AG09319 (cell line): ENCODE data around the gene CCDC127.

Source experiments
- DNase-seq: peaks from one replicate; pipeline ENCODE4 v3.0.0-alpha.2; 2010; ENCODE audit warnings: low read depth; ENCODE audit errors: extremely low read depth
- TF ChIP-seq, protein P1 (sequence below): IDR thresholded peaks from 2 replicates; pipeline ENCODE4 v1.5.1; 2011; ENCODE audit warnings: low read depth, mild to moderate bottlenecking, inconsistent platforms, low read length, moderate library complexity

Gene CCDC127

DNA sequence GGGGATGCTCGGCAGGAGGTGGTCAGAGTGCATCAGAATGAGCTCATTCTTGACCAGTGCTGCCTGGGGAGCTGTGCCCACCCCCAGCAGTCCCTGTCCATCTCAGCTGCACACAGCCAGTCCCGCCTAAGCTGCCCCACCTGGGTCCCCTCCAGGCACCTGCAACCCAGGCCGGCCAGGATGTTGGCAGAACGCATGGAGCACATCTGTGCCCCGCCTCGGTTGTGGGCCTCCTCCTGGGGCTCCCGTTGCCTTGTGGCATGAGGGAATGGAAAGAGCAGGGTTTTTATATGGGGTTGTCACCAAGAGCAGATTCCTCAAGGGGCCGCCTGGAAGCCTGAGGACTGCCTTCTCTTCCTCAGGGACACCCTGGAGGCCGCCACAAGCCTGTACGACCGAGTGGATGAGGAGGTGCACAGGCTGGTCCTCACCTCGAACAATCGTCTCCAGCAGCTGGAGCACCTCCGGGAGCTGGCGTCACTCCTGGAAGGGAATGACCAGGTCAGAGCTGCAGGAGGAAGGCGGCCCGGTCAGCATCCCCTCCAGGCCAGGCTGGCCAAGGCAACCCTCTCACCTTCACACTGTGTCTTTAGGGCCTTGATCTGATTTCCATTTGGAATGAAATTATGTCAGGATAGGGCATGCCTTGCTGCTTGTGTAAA lies 61.4 kb downstream of the CCDC127 start:
- TF ChIP-seq, protein P1, sequence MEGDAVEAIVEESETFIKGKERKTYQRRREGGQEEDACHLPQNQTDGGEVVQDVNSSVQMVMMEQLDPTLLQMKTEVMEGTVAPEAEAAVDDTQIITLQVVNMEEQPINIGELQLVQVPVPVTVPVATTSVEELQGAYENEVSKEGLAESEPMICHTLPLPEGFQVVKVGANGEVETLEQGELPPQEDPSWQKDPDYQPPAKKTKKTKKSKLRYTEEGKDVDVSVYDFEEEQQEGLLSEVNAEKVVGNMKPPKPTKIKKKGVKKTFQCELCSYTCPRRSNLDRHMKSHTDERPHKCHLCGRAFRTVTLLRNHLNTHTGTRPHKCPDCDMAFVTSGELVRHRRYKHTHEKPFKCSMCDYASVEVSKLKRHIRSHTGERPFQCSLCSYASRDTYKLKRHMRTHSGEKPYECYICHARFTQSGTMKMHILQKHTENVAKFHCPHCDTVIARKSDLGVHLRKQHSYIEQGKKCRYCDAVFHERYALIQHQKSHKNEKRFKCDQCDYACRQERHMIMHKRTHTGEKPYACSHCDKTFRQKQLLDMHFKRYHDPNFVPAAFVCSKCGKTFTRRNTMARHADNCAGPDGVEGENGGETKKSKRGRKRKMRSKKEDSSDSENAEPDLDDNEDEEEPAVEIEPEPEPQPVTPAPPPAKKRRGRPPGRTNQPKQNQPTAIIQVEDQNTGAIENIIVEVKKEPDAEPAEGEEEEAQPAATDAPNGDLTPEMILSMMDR: no peak
- DNase-seq: no peak

GRCh38 chr5:155651-156410 lies 62.1 kb downstream of the CCDC127 start:
- TF ChIP-seq, protein P1: no peak
- DNase-seq: no peak

- TF ChIP-seq, protein P1: no peak
Measured at GRCh38 chr5:154826-155225, 63.1 kb downstream of the CCDC127 start.

DNA sequence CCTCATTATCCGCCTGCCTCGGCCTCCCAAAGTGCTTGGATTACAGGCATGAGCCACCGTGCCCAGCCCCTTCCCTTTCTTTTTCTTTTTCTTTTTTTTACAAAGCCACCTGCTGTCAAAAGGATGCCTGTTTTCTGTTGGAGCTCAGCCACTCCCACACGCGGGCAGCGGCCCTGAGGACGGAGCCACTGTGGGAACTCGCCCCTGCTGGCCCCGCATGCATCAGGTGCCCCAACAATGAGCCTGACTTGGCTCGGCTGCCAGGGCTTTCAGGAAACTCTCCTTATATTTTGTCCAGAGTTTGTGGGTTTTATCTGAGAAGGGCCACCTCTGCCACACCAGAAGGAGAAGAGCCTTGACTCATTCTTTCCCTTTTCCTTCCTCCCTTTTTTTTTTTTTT lies 63.7 kb downstream of the CCDC127 start:
- no peak for DNase-seq
- TF ChIP-seq, protein P1: no peak

More at GRCh38 chr5:154826-155225, 63.1 kb downstream of the CCDC127 start:
- DNase-seq: no peak

- TF ChIP-seq, protein P1: no peak
- DNase-seq: no peak
Measured at GRCh38 chr5:153256-153655, 64.7 kb downstream of the CCDC127 start.

- TF ChIP-seq, protein P1: no peak
- no peak for DNase-seq
Measured at GRCh38 chr5:152077-152476, 65.9 kb downstream of the CCDC127 start.

- DNase-seq: no peak
- TF ChIP-seq, protein P1: no peak
Measured at GRCh38 chr5:150746-151145, 67.2 kb downstream of the CCDC127 start.
